GM06990 (cell line): ENCODE measurements around the gene GPT2.

Experiments used
- DNase-seq: peaks from one replicate; pipeline ENCODE4 v3.0.0-alpha.2; 2011; ENCODE audit not compliant: insufficient read length; ENCODE audit errors: extremely low read depth
- H3K27me3 ChIP-seq: replicated peaks from 2 replicates; pipeline ENCODE4 v1.6.0; 2011; ENCODE audit warnings: low read length; ENCODE audit not compliant: control insufficient read depth, insufficient read depth
- H3K36me3 ChIP-seq: 2 replicates; pipeline ENCODE4 v1.5.1; 2011; ENCODE audit warnings: low read length; ENCODE audit not compliant: control insufficient read depth, insufficient read depth
- H3K4me3 ChIP-seq: replicated peaks from 2 replicates; pipeline ENCODE4 v1.5.1; 2011; ENCODE audit warnings: low read depth, mild to moderate bottlenecking, control low read depth, low read length
- CTCF ChIP-seq: IDR thresholded peaks from 2 replicates; pipeline ENCODE4 v1.5.1; 2011; ENCODE audit warnings: low read length, control low read depth, mild to moderate bottlenecking, inconsistent platforms; ENCODE audit not compliant: insufficient read depth, poor library complexity, severe bottlenecking

The GPT2 gene

GRCh38 chr16:46897471-46897870 is 13.3 kb downstream of the GPT2 start:
- Histone ChIP-seq H3K4me3 (no peak overlapping the region), H3K27me3 (no peaks in the 10 kb centered on the region), H3K36me3 (no peaks in the 10 kb centered on the region)
- no peak for DNase-seq
- TF ChIP-seq CTCF, result no peak

DNA sequence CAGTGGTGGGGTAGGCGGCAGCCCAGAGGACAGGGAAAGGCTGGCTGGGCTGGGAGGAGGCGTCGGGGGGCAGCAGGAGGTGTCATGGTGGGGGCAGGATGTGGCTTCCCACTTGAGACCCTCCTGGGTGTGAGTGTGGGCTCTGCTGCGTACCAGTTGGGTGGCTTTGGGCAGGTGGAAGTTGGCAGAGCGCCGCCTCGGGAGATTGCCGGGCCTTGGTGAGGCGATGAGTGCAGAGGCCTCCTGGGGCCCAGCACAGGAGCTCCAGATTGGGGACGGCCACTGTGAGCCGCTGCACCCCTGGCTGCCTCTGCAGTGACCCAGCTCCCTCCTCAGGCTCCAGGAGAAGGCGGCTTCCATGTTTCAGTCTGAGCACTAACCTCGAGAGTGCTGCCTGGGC is 13.8 kb downstream of the GPT2 start:
- no peak for DNase-seq
- no peak overlapping the region for H3K4me3 ChIP-seq
- H3K27me3 ChIP-seq, result no peaks in the 10 kb centered on the region
- TF ChIP-seq CTCF, result no peak
- no peaks in the 10 kb centered on the region for H3K36me3 ChIP-seq

- Histone ChIP-seq H3K36me3 (no peaks in the 10 kb centered on the region), H3K27me3 (no peaks in the 10 kb centered on the region), H3K4me3 (no peak overlapping the region)
- no peak for DNase-seq
- no peak for TF ChIP-seq CTCF
These were observed 15.4 kb downstream of the GPT2 start for GRCh38 chr16:46899443-46900143.

GRCh38 chr16:46900455-46901235 is 16.5 kb downstream of the GPT2 start:
- no peak for TF ChIP-seq CTCF
- H3K36me3 ChIP-seq, result no peaks in the 10 kb centered on the region
- DNase-seq, result no peak

DNA sequence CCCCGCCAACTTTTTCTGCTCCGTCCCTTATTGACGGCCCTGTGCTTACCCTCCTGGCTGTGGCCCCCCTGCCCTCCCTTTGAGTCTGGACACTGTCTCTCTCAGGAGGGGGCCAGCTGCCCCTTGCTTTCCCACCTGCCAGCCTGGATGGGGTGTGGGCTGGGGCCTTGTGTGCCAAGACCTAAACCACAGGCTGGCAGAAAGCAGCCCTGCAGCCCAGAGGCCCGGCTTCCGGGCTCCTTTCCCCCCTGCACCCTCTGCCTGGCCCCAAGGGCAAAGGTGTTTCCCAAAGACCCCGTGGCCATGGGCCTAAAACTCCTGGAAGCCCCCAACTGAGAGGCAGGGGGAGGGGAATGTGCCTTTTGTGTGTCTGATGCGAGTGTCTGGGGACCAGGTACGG is 17.5 kb downstream of the GPT2 start:
- no peak for DNase-seq
- Histone ChIP-seq H3K4me3 (no peak overlapping the region), H3K36me3 (no peaks in the 10 kb centered on the region), H3K27me3 (no peaks in the 10 kb centered on the region)
- no peak for TF ChIP-seq CTCF

More at GRCh38 chr16:46900455-46901235, 16.5 kb downstream of the GPT2 start:
- Histone ChIP-seq H3K4me3 (no peak overlapping the region), H3K27me3 (no peaks in the 10 kb centered on the region)
